SH-SY5Y (cell line): ENCODE measurements around the gene C17orf75.

Source experiments
- GATA2 ChIP-seq: IDR thresholded peaks from 2 replicates; pipeline ENCODE4 v1.6.1; 2011; ENCODE audit warnings: mild to moderate bottlenecking, low read depth, low read length
- GATA3 ChIP-seq: IDR thresholded peaks from 2 replicates; pipeline ENCODE4 v1.6.1; 2011; ENCODE audit warnings: low read depth, mild to moderate bottlenecking, low read length, moderate library complexity

Gene C17orf75

GRCh38 chr17:32349854-32350665 lies 8.1 kb upstream of the C17orf75 start, which contains the start of gene ZNF207:
ZNF207 (plus strand) TSS chr17:32350157; CDS start chr17:32350286, 129 bp downstream.
- TF ChIP-seq GATA2 (no peak), GATA3 (no peak)

- no peak for TF ChIP-seq GATA3
- no peak for TF ChIP-seq GATA2
These were observed 7.5 kb upstream of the C17orf75 start for GRCh38 chr17:32349503-32349853.

- TF ChIP-seq GATA3 (no peak), GATA2 (no peak)
These were observed 6.5 kb upstream of the C17orf75 start for GRCh38 chr17:32348483-32348800.

- TF ChIP-seq GATA3 = no peak
- no peak for TF ChIP-seq GATA2
These were observed 4.1 kb upstream of the C17orf75 start for GRCh38 chr17:32345951-32346600.

GRCh38 chr17:32342603-32343325 lies 791 bp upstream of the C17orf75 start:
- TF ChIP-seq GATA3 (no peak), GATA2 (no peak)

- TF ChIP-seq GATA3 (no peak), GATA2 (no peak)
These were observed 674 bp downstream of the C17orf75 start for GRCh38 chr17:32341141-32341856.

GRCh38 chr17:32335687-32336086 lies 6.3 kb downstream of the C17orf75 start:
- TF ChIP-seq GATA2 (no peak), GATA3 (no peak)

- no peak for TF ChIP-seq GATA2
- TF ChIP-seq GATA3 = no peak
These were observed 6.9 kb downstream of the C17orf75 start for GRCh38 chr17:32335046-32335445.

GRCh38 chr17:32333187-32333586 lies 8.8 kb downstream of the C17orf75 start:
- TF ChIP-seq GATA3 (no peak), GATA2 (no peak)

- TF ChIP-seq GATA3 = no peak
- no peak for TF ChIP-seq GATA2
These were observed 10.5 kb downstream of the C17orf75 start for GRCh38 chr17:32331243-32332040.

GRCh38 chr17:32330147-32330546 lies 11.8 kb downstream of the C17orf75 start:
- TF ChIP-seq GATA3 (no peak), GATA2 (no peak)

- TF ChIP-seq GATA2 (no peak), GATA3 (no peak)
These were observed 14.1 kb downstream of the C17orf75 start for GRCh38 chr17:32327911-32328310.

GRCh38 chr17:32323811-32324491 lies 18.0 kb downstream of the C17orf75 start:
- TF ChIP-seq GATA2 (no peak), GATA3 (no peak)

- TF ChIP-seq GATA3 (no peak), GATA2 (no peak)
These were observed 18.9 kb downstream of the C17orf75 start for GRCh38 chr17:32323046-32323445.
